PFSK-1 (cell line): ENCODE results near the gene TCIRG1.

Experiments
- FOXP2 ChIP-seq: optimal IDR thresholded peaks from 2 replicates; pipeline ENCODE3; 2011; ENCODE audit warnings: borderline replicate concordance, control low read depth, inconsistent platforms; ENCODE audit not compliant: insufficient read depth; ENCODE audit errors: extremely low read length, extremely low read depth
- POLR2AphosphoS5 ChIP-seq: IDR thresholded peaks from 2 replicates; pipeline ENCODE4 v1.6.1; 2012; ENCODE audit warnings: low read depth, mild to moderate bottlenecking, control low read depth, low read length, moderate library complexity
- SIN3A ChIP-seq: IDR thresholded peaks from 2 replicates; pipeline ENCODE4 v1.6.1; 2012; ENCODE audit warnings: mild to moderate bottlenecking, low read length, moderate library complexity, borderline replicate concordance; ENCODE audit not compliant: insufficient read depth
- TAF1 ChIP-seq: IDR thresholded peaks from 2 replicates; pipeline ENCODE4 v1.6.1; 2012; ENCODE audit warnings: low read length, control low read depth, borderline replicate concordance; ENCODE audit not compliant: insufficient read depth
- TF ChIP-seq, protein P1 (sequence below), 2 experiments: IDR thresholded peaks; 2 replicates each; pipeline versions ENCODE4 v1.6.1 to v1.8.0; 2011 to 2012; ENCODE audit warnings: low read depth in 2 of 2, low read length in 2 of 2, control low read depth in 1 of 2, inconsistent platforms in 1 of 2, mild to moderate bottlenecking in 1 of 2, moderate library complexity in 1 of 2; ENCODE audit not compliant: insufficient read depth in 1 of 2

TCIRG1 gene

DNA sequence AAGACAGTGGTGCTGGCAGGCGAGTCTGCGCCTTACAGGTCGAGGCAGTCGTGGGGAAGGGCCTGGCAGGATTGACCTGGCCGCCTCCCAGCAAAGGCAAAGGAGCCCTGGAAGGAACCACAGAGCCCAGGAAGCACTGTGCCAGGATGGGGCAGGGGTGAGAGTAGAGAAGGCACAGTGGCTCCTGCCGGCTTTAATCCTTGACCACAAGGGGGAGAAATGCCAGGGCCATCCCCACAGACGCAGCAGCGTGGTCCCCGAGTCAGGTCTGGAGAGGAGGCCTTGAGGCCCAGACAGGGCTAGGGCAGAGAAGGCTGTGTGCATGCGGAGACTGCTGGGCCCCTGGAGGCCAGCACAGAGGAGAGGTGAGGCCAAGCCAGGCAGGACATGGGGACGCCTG, 18.2 kb upstream of the TCIRG1 start:
- no peak for TF ChIP-seq POLR2AphosphoS5
- TF ChIP-seq TAF1 = no peak
- no peak for TF ChIP-seq FOXP2
- TF ChIP-seq, protein P1, sequence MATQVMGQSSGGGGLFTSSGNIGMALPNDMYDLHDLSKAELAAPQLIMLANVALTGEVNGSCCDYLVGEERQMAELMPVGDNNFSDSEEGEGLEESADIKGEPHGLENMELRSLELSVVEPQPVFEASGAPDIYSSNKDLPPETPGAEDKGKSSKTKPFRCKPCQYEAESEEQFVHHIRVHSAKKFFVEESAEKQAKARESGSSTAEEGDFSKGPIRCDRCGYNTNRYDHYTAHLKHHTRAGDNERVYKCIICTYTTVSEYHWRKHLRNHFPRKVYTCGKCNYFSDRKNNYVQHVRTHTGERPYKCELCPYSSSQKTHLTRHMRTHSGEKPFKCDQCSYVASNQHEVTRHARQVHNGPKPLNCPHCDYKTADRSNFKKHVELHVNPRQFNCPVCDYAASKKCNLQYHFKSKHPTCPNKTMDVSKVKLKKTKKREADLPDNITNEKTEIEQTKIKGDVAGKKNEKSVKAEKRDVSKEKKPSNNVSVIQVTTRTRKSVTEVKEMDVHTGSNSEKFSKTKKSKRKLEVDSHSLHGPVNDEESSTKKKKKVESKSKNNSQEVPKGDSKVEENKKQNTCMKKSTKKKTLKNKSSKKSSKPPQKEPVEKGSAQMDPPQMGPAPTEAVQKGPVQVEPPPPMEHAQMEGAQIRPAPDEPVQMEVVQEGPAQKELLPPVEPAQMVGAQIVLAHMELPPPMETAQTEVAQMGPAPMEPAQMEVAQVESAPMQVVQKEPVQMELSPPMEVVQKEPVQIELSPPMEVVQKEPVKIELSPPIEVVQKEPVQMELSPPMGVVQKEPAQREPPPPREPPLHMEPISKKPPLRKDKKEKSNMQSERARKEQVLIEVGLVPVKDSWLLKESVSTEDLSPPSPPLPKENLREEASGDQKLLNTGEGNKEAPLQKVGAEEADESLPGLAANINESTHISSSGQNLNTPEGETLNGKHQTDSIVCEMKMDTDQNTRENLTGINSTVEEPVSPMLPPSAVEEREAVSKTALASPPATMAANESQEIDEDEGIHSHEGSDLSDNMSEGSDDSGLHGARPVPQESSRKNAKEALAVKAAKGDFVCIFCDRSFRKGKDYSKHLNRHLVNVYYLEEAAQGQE (IDR thresholded peaks at IDR 0.05; ENCODE audit: insufficient read depth in 1 of 2, low read depth in 2 of 2, low read length in 2 of 2) = no peak
- no peak for TF ChIP-seq SIN3A

DNA sequence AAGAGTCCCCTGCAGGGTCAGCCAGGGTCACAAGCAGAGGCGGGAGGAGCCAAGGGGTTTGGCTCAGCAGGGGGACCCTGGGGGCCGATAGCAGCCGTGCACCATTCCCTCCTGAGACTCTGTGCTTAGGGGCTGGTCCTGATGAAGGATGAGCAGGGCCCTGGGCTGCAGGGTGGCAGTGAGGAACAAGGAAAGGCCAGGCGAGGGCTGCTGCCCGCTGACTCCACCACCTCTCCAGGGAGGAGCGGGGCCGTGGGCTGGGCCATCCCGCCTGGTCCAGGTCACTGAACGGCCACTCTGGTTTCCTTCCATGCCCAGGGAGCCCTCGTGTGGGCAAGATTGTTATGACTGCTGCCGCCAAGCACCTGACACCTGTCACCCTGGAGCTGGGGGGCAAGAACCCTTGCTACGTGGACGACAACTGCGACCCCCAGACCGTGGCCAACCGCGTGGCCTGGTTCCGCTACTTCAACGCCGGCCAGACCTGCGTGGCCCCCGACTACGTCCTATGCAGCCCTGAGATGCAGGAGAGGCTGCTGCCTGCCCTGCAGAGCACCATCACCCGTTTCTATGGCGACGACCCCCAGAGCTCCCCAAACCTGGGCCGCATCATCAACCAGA, 17.5 kb upstream of the TCIRG1 start:
- no peak for TF ChIP-seq POLR2AphosphoS5
- TF ChIP-seq SIN3A = no peak
- TF ChIP-seq, protein P1 (IDR thresholded peaks at IDR 0.05; ENCODE audit: insufficient read depth in 1 of 2, low read depth in 2 of 2, low read length in 2 of 2) = no peak
- no peak for TF ChIP-seq FOXP2
- no peak for TF ChIP-seq TAF1

DNA sequence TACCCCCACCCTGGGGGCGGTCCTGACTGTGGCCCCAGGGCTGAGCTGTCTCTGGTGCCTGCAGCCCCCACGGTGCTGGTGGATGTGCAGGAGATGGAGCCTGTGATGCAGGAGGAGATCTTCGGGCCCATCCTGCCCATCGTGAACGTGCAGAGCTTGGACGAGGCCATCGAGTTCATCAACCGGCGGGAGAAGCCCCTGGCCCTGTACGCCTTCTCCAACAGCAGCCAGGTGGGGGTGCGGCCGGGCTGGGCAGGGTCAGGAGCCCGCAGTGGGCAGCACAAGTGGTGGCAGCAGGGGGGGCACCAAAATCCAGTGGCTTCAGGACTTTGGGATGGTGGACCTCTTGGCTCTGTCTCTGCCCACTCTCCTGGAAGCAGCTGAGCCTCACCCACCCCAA, 16.3 kb upstream of the TCIRG1 start:
- no peak for TF ChIP-seq SIN3A
- TF ChIP-seq, protein P1 (IDR thresholded peaks at IDR 0.05; ENCODE audit: insufficient read depth in 1 of 2, low read depth in 2 of 2, low read length in 2 of 2) = no peak
- TF ChIP-seq POLR2AphosphoS5 = no peak
- TF ChIP-seq TAF1 = no peak
- TF ChIP-seq FOXP2 = no peak

DNA sequence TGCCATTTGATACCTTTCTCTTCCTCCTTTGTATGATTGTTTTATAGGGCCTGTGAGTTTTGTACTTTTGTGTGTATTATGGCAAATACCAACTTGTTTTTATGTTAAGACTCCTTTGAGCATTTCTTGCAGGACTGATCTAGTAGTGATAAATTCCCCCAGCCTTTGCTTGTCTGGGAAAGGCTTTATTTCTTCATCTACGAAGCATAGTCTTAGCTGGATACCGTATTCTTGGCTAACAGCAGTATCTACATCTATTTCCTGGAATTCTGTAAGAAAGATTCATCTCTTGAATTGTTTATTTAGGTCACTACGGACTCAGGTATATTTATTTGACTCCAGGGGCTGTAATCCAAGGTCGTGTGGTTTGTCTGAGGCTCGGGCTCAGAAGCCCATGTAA, 14.3 kb upstream of the TCIRG1 start:
- TF ChIP-seq SIN3A (no peak), TAF1 (no peak), POLR2AphosphoS5 (no peak), FOXP2 (no peak)
- TF ChIP-seq, protein P1 (IDR thresholded peaks at IDR 0.05; ENCODE audit: insufficient read depth in 1 of 2, low read depth in 2 of 2, low read length in 2 of 2) = no peak
